Motor neuron (in vitro differentiated cells): ENCODE results near the gene GPATCH2. TPM values are rescaled to one million over a fixed set of nuclear protein-coding genes. Genes with fewer than 3 reads are reported as not detected.
"Not testable (repeated sequence)": the region's sequence is repeated elsewhere in the genome, so short reads cannot be mapped to it uniquely, and the experiment has no call there.

Experiments
- ATAC-seq, 8 experiments: fragments of 200-7000 bp; cut with Tn5 transposase; replicated peaks in 6 of 8; 2 replicates each; pipeline ENCODE4 v1.8.0; 2021; ENCODE audit warnings: mild to moderate bottlenecking in 8 of 8, moderate library complexity in 8 of 8
- H3K27ac ChIP-seq, 2 donors: fragments of 250-450 bp; sonication (Bioruptor Pico); 2 replicates each; pipeline ENCODE4 v1.9.0; 2021; ENCODE audit warnings: antibody characterized with exemption in 2 of 2, mild to moderate bottlenecking in 2 of 2, moderate library complexity in 1 of 2
- H3K4me1 ChIP-seq, 2 donors: fragments of 250-450 bp; sonication (Bioruptor Pico); replicated peaks in 1 of 2; 2 replicates each; pipeline ENCODE4 v1.6.1; 2021; ENCODE audit warnings: antibody characterized with exemption in 2 of 2, mild to moderate bottlenecking in 2 of 2, moderate library complexity in 1 of 2
- H3K4me3 ChIP-seq, 5 donors: fragments of 250-450 bp; sonication (Bioruptor Pico); 2 replicates each; pipeline ENCODE4 v1.9.0; 2021; ENCODE audit warnings: antibody characterized with exemption in 5 of 5, mild to moderate bottlenecking in 5 of 5, moderate library complexity in 4 of 5
- WGBS, 10 experiments: fragments of 450-650 bp; shearing (Covaris generic); methylation state at CpG; one replicate each; pipeline ENCODE4 v1.0.0; 2022; 5-methylcytosine and 5-hydroxymethylcytosine counted together
- in situ Hi-C, 9 experiments: fragments of 400-800 bp; cut with MboI; loops; one replicate each; pipeline ENCODE4 v1.15.0; 2021; ENCODE audit warnings: low sequenced_read_pairs in 9 of 9, low pct_unique_long_range_greater_than_20kb in 2 of 9; ENCODE audit not compliant: unreplicated experiment in 9 of 9
- total RNA-seq, 8 experiments: library from RNA; unstranded; fragments of 300-600 nt; gene quantifications; 2 replicates each; pipeline versions ENCODE4 v1.2.3 to v1.2.4, GENCODE V29; 2022

The GPATCH2 gene
- total RNA-seq, 8 experiments from 2014 or later: 19.5 to 33.7 (median 28.4) TPM

DNA sequence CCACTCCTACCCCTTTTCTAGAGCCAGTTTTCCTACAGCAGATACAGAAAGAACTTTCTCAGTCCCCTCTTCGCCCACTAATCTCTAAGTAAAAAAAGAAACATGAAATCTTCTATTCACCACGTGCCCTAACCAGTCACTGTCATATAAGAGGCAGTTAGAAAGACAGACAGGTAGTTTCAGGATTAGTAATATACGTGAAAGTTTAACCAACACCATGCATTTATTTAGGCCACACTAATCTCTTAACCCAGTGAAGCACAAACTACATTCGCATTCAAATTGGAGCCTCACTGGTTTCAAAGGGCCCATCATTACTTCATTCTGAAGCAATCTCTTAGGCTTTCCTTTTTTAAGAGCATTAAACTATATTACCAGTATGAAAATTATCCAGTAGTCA, 10.1 kb downstream of the GPATCH2 start:
- no peak for ATAC-seq

DNA sequence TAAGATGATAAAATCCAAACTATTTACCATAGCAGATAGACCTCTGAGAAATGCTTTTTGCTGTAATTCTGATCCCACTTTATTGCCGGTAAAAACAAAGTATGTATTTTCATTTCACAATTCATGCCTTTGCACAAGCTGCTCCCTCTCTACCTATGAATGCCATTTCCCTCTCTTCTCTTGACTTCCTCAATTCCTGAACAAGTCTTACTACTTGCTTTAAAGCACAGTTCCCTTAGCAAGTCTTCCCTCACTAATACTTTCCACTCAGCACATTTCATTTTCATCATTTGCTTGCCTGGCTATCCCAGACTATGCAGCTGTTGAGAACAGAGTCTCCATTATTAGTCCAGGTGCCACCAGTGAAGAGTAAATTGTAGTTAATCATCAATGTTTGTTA, 13.8 kb downstream of the GPATCH2 start:
- H3K4me1 ChIP-seq: peaks cover 0 to 14% of the 10 kb centered on the region in 2 donors
- WGBS, 10 experiments: 83 to 100% (median 100%) methylated on average over 1 of the region's 1 CpG; no CpG with 5 or more reads in 1 of the 10 experiments
- H3K27ac ChIP-seq: no peak overlapping the region
- no peak overlapping the region for H3K4me3 ChIP-seq
- in situ Hi-C loops: no loop called here
- ATAC-seq: no peak

More for the DNA sequence above, 10.1 kb downstream of the GPATCH2 start:
- Histone ChIP-seq H3K27ac (no peak overlapping the region), H3K4me1 (peaks cover 0 to 3% of the 10 kb centered on the region in 2 donors), H3K4me3 (no peak overlapping the region)
- 66 to 100% (median 93%) methylated on average over 1 to 4 of the region's 4 CpGs; no CpG with 5 or more reads in 1 of the 10 experiments for WGBS, 10 experiments
- in situ Hi-C loops: no loop called here

DNA sequence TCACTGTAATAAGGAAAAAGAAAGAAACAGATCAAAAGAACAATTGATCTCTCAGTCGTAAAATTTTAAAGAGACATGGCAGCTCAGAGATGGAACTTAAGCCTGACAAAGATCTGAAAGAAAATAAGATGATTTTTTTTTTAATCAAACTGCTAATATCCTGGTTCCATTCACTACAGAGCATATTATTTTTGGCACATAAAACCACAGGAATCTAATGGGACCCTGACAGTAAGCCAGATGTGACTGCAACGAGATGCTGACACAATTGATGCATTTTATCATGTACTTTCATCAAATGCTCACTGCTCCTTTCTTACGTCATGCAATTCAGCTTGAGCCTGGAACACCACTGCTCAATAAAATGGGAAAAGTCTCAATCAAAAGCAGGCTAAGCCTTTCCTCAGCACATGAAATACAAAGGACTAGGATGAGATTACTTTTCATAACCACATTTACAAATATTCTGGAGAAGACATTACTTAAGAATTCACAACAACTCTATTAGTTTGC, 16.6 kb downstream of the GPATCH2 start:
- 49 to 100% (median 76%) methylated on average over 1 to 3 of the region's 3 CpGs; no CpG with 5 or more reads in 1 of the 10 experiments for WGBS, 10 experiments

DNA sequence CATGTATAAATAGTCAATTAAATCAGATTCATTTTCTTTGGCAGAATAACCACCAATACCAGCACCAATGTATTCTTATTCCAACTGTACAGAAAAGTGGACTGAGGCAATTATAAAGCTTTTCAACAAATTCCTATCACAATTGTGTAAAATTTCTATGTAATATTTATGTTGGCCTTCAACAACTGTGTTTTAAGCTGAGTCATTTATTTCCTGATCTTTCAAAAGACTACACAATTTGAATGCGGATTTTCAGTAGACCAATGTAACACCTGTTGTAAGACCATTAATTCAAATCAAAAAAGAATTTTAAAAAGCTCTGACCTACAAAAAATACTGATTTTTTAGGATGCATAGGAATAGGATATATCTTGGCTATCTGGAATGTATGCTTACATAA, 25.5 kb downstream of the GPATCH2 start:
- in situ Hi-C loops: no loop called here
- ATAC-seq: no peak
- Histone ChIP-seq H3K27ac (no peak overlapping the region), H3K4me1 (no peaks in the 10 kb centered on the region), H3K4me3 (no peak overlapping the region)
- 93 to 100% (median 100%) methylated on average over 1 of the region's 1 CpG; no CpG with 5 or more reads in 1 of the 10 experiments for WGBS, 10 experiments

More for the DNA sequence above, 16.6 kb downstream of the GPATCH2 start:
- ATAC-seq: peak in 1 of 8 experiments; percentile 47
- Histone ChIP-seq H3K4me3 (no peak overlapping the region), H3K27ac (no peak overlapping the region), H3K4me1 (peaks cover 0 to 12% of the 10 kb centered on the region in 2 donors)
- in situ Hi-C loops: no loop called here

DNA sequence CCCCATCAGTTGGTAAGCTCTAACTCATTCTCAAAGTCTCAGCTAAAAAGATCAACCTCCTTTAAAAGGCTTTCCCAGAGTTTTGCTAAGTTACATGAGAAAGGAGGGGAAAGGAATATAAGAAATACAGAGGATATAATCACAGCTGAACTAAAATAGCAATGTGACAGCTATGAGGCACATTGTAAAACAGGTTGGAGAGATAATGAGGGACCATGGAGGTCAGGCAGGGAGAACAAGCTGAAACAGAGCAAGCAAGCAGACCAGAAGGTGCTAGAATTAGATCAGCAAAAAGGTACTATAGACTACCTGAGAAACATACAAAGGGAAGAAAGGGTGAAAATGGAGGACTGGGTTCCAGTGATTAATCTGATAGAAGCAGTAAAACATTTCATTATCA, 28.5 kb downstream of the GPATCH2 start:
- ATAC-seq: no peak
- in situ Hi-C loops: no loop called here
- Histone ChIP-seq H3K27ac (no peak overlapping the region), H3K4me3 (no peak overlapping the region), H3K4me1 (no peaks in the 10 kb centered on the region)

DNA sequence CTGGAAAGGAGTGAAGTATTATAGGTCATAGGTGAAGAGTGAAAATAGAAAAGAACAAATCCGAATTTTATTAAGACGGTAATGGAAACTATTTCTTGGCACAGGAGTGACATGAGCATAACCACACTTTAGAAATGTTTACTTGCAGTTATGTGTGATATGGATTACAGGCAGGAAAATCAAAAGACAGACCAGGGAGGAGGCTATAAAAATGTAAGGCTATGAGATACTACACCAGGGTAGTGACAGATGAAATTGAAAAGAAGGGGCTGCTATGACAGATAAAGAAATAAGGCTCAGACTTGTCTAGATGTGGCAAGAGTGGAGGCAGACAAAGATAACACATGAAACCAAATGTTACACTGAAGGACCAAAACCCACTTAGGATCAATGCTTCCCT, 31.7 kb downstream of the GPATCH2 start:
- H3K4me1 ChIP-seq: no peaks in the 10 kb centered on the region
- H3K4me3 ChIP-seq: no peak overlapping the region
- no peak for ATAC-seq
- 23 to 100% (median 93%) methylated on average over 1 to 2 of the region's 2 CpGs for WGBS, 10 experiments
- no peak overlapping the region for H3K27ac ChIP-seq
- in situ Hi-C loops: no loop called here

DNA sequence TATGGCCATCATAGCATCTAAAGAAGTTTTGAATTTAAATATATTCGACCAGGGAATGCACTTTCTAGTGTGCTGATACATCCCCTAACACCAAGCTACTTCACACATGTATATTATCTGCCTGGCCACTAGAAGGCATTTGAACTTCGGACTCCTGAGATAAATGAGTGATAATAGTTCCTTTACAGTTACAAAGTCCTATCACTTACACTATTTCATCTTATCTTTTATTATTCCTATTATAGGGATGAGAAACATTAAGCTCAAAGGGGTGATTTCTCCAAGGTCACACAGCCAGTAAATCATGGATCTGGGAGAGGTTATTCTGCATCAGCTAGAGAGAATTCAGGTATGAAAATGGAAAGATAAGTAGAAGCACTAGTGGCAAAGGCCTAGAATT, 40.3 kb downstream of the GPATCH2 start:
- WGBS, 10 experiments: 67 to 100% (median 86%) methylated on average over 1 to 2 of the region's 2 CpGs; no CpG with 5 or more reads in 2 of the 10 experiments
- no peak for ATAC-seq
- no peak overlapping the region for H3K4me3 ChIP-seq
- in situ Hi-C loops: no loop called here
- H3K4me1 ChIP-seq: no peaks in the 10 kb centered on the region
- no peak overlapping the region for H3K27ac ChIP-seq

DNA sequence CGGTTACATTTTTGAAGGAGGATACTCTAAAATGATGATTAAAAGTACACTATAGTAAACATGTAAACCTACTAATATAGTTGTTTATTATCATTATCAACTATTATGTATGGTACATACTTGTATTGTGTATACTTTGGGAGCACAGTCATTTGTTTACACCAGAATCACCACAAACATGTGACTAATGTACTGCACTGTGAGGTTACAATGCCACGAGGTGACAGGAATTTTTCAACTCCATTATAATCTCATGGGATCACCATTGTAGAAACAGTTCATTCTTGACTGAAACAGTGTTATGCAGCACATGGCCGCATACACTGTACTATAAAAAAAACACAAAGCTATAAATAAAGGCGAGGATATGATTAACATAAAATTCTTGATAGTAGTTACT, 44.3 kb downstream of the GPATCH2 start:
- 76 to 100% (median 92%) methylated on average over 1 to 4 of the region's 4 CpGs; no CpG with 5 or more reads in 3 of the 10 experiments for WGBS, 10 experiments
- Histone ChIP-seq H3K4me3 (no peak overlapping the region), H3K27ac (no peak overlapping the region), H3K4me1 (no peaks in the 10 kb centered on the region)
- in situ Hi-C loops: no loop called here
- no peak for ATAC-seq

DNA sequence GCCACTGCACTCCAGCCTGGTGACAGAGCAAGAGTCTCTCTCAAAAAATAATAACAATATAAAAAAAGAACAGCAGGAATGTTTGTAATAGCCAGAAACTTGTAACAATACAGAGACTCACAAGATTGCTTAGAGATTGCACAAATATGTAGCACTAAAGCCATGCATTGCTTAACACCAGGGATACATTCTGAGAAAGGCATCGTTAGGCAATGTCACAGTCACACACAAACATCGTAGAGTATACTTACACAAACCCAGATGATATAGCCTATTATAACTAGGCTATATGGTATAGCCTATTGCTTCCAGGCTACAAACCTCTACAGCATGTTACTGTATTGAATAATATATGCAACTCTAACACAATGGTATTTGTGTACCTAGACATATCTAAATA, 45.3 kb downstream of the GPATCH2 start:
- WGBS, 10 experiments: 84 to 100% (median 93%) methylated on average over 1 to 2 of the region's 2 CpGs; no CpG with 5 or more reads in 4 of the 10 experiments
- in situ Hi-C loops: no loop called here

DNA sequence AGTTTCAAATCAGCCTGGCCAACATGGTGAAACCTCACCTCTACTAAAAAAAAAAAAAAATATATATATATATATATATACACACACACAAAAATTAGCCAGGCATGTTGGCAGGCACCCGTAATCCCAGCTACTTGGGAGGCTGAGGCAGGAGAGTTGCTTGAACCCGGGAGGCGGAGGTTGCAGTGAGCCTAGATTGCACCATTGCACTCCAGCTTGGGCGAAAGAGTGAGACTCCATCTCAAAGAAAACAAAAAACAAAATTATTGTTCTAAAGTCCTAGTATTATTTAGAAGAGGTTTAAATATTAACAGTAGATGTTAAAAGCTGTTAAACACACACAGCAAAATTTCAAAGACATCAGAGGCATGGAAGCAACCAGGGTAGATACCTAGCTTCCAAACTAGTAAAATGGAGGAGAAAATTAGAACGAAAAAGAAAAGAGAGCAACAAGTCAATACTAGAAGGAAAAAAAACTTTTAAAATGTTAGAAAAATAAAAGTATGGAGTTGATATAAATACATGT, 46.5 kb downstream of the GPATCH2 start:
- H3K4me1 ChIP-seq, ATAC-seq, H3K4me3 ChIP-seq, H3K27ac ChIP-seq, in situ Hi-C loops: not testable (repeated sequence)
- WGBS, 10 experiments: 88 to 100% (median 96%) methylated on average over 1 to 5 of the region's 5 CpGs; no CpG with 5 or more reads in 1 of the 10 experiments

More for the DNA sequence above, 45.3 kb downstream of the GPATCH2 start:
- no peak overlapping the region for H3K27ac ChIP-seq
- no peaks in the 10 kb centered on the region for H3K4me1 ChIP-seq
- ATAC-seq: no peak
- no peak overlapping the region for H3K4me3 ChIP-seq

DNA sequence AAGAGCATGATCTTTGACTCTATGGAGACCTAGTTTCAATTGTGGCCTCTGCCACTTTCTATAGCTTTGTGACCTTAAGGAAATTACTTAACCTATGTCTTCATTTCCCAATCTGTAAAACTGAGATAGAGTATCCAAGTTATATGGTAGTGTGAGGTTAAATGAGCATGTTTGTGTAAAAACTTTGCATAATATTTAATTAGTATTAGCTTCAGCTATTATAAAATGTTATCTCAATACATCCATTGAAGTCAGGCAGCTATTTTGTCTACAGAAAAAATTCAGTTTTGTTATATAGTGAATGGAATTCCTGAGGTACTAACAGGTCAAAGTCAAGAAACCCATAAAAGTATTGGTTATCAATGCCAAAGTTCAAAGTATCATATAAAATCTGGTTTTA, 53.6 kb downstream of the GPATCH2 start:
- Histone ChIP-seq H3K4me1 (peaks cover 0 to 4% of the 10 kb centered on the region in 2 donors), H3K4me3 (no peak overlapping the region), H3K27ac (no peak overlapping the region)
- in situ Hi-C loops: no loop called here
- no peak for ATAC-seq

DNA sequence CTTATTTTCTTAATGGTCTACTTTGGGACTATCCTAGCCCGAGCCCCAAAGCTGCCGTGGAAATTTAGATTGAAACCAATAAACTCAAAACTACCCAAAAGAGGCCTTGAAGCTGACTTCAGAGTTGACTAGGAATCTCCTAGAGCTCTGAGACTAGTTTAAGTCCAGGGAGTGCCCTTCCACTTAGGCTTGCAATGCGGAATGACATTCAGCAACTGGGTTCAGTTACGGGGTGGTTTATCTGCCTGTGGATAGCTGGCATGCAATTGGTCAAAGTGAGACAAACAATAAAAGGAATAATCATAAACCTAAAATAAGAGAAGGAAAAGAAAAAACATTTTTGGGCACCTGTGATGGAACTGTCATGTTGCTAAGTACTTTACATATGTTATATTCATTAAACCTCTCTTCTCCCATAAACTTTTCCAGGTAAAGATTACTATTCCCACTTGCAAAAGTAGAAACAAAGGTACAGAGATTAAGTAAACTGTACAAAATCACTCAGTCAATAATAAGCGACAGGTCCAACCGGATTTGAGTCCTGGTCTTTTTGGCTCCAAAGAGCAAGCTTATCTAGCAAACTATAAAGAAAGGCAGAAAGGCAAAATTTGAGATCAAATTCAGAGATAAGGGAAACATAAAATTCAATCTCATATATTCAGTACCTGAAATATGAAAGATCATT, 56.5 kb downstream of the GPATCH2 start:
- no peak overlapping the region for H3K27ac ChIP-seq
- peaks cover 0 to 4% of the 10 kb centered on the region in 2 donors for H3K4me1 ChIP-seq
- ATAC-seq: no peak
- H3K4me3 ChIP-seq: no peak overlapping the region
- WGBS, 10 experiments: 82 to 100% (median 95%) methylated on average over 1 to 6 of the region's 6 CpGs
- in situ Hi-C loops: no loop called here

DNA sequence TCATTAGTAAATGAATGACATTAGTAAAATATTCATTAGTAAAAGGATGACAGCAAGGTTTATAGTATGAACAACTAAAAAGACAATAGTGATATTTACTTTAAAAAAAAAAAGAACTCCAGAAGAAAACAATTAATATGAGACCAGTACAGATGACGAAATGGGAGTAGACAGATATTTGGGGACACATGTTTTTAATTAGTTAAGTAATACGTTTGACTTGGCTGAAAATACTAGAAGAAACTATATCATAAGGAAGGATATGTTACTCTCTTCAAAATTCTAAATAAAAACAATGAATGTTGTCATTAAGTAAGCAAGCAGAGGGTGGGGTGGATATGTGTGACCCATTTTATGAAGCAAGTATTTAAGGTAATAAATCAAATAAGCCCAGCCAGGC, 61.9 kb downstream of the GPATCH2 start:
- no peak overlapping the region for H3K27ac ChIP-seq
- no peak overlapping the region for H3K4me3 ChIP-seq
- 40 to 100% (median 74%) methylated on average over 1 to 2 of the region's 2 CpGs for whole genome bisulfite sequencing, 10 experiments
- peaks cover 0 to 7% of the 10 kb centered on the region in 2 donors for H3K4me1 ChIP-seq
- in situ Hi-C loops: no loop called here
- no peak for ATAC-seq

DNA sequence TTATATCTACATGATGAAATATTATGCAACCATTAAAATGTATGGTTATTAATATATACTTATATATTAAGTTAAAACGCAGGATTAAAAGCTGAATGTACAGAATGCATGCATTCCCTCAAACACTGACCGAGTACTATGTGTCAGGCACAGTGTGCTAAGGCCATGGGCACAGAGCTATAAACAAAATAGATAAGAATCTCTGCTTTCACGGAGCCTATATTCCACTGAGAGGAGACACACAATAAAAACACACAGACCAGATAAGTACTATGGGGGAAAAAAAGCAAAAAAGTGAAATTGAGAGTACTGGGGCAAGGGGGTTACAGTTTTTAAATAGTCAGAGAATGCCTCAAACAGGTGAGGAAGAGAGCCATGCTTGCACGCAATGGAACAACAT, 62.7 kb downstream of the GPATCH2 start:
- in situ Hi-C loops: no loop called here
- no peak overlapping the region for H3K4me3 ChIP-seq
- H3K4me1 ChIP-seq: peaks cover 0 to 7% of the 10 kb centered on the region in 2 donors
- no peak for ATAC-seq
- 79 to 100% (median 96%) methylated on average over 1 to 4 of the region's 4 CpGs for WGBS, 10 experiments
- no peak overlapping the region for H3K27ac ChIP-seq
